Keratinocyte (primary cell): ENCODE data around the gene ADCY4. TPM values are rescaled to one million over a fixed set of nuclear protein-coding genes. Genes with fewer than 3 reads are reported as not detected.

Experiments
- DNase-seq: peaks from one replicate; pipeline ENCODE4 v3.0.0-alpha.2; 2011; ENCODE audit warnings: low read depth, missing footprints, low spot score
- FAIRE-seq: peaks from 2 replicates; lab custom pipeline; 2011; peaks lifted over from hg19 to GRCh38; lab: Jason Lieb, UNC
- H2AFZ ChIP-seq: 2 replicates; pipeline ENCODE4 v1.6.0; 2012; ENCODE audit warnings: low read length, control low read depth, inconsistent platforms; ENCODE audit not compliant: control insufficient read depth
- H3K27ac ChIP-seq: 2 replicates; pipeline ENCODE4 v1.5.1; 2011; ENCODE audit warnings: low read length; ENCODE audit not compliant: control insufficient read depth, insufficient read depth
- H3K27me3 ChIP-seq: 3 replicates; pipeline ENCODE4 v1.6.0; 2011; ENCODE audit warnings: low read length; ENCODE audit not compliant: control insufficient read depth, insufficient read depth; ENCODE audit errors: extremely low read depth
- H3K36me3 ChIP-seq, 2 experiments: 2 replicates in 1 of 2; 3 replicates in 1 of 2; pipeline ENCODE4 v1.5.1; 2011; ENCODE audit warnings: low read length in 2 of 2, mild to moderate bottlenecking in 1 of 2; ENCODE audit not compliant: control insufficient read depth in 2 of 2, insufficient read depth in 2 of 2; ENCODE audit errors: extremely low read depth in 1 of 2
- H3K4me1 ChIP-seq: 3 replicates; pipeline ENCODE4 v1.5.1; 2011; ENCODE audit warnings: low read length; ENCODE audit not compliant: control insufficient read depth, insufficient read depth; ENCODE audit errors: extremely low read depth
- H3K4me2 ChIP-seq: 3 replicates; pipeline ENCODE4 v1.6.0; 2011; ENCODE audit warnings: low read depth, low read length; ENCODE audit not compliant: control insufficient read depth, insufficient read depth; ENCODE audit errors: extremely low read depth
- H3K4me3 ChIP-seq, 3 experiments: fragments of 200-600 bp in 1 of 3; sonication (generic) in 1 of 3; 2 replicates in 2 of 3; 3 replicates in 1 of 3; pipeline ENCODE4 v1.5.1; 2011 to 2016; ENCODE audit warnings: low read length in 3 of 3, mild to moderate bottlenecking in 3 of 3, control low read depth in 2 of 3, inconsistent platforms in 1 of 3, low read depth in 1 of 3, mixed read lengths in 1 of 3, mixed run types in 1 of 3, moderate library complexity in 1 of 3; ENCODE audit not compliant: control insufficient read depth in 2 of 3, insufficient read depth in 2 of 3; ENCODE audit errors: extremely low read depth in 1 of 3
- H3K79me2 ChIP-seq: 2 replicates; pipeline ENCODE4 v1.6.0; 2012; ENCODE audit warnings: low read length; ENCODE audit not compliant: control insufficient read depth, insufficient read depth
- H3K9ac ChIP-seq: 3 replicates; pipeline ENCODE4 v1.6.0; 2011; ENCODE audit warnings: low read length; ENCODE audit not compliant: control insufficient read depth, insufficient read depth; ENCODE audit errors: extremely low read depth
- H3K9me1 ChIP-seq: 3 replicates; pipeline ENCODE4 v1.6.0; 2011; ENCODE audit warnings: low read length; ENCODE audit not compliant: control insufficient read depth, insufficient read depth; ENCODE audit errors: extremely low read depth
- H3K9me3 ChIP-seq: 2 replicates; pipeline ENCODE4 v1.5.1; 2012; ENCODE audit warnings: low read depth, low read length; ENCODE audit not compliant: control insufficient read depth
- H4K20me1 ChIP-seq: 3 replicates; pipeline ENCODE4 v1.6.0; 2011; ENCODE audit warnings: low read length; ENCODE audit not compliant: control insufficient read depth, insufficient read depth; ENCODE audit errors: extremely low read depth
- CTCF ChIP-seq, 3 experiments: IDR thresholded peaks in 1 of 3; conservative IDR thresholded peaks in 1 of 3; optimal IDR thresholded peaks in 1 of 3; 2 replicates in 2 of 3; 3 replicates in 1 of 3; pipeline versions ENCODE3 to v1.5.1; 2011; ENCODE audit warnings: low read length in 3 of 3, mild to moderate bottlenecking in 3 of 3, moderate library complexity in 2 of 3, control low read depth in 1 of 3, inconsistent platforms in 1 of 3; ENCODE audit not compliant: insufficient read depth in 2 of 3; ENCODE audit errors: extremely low read depth in 1 of 3
- EZH2 ChIP-seq: IDR thresholded peaks from one replicate; pipeline ENCODE4 v1.6.1; 2012; ENCODE audit warnings: inconsistent platforms, mild to moderate bottlenecking, low read length, moderate library complexity
- dilution Hi-C: fragments of 300-500 bp; cut with MboI; formaldehyde crosslinking; loops from one replicate; pipeline ENCODE4 v1.7.0; 2020; ENCODE audit warnings: low sequenced_read_pairs; ENCODE audit not compliant: extremely low pct_ligation_motif_present
- polyA plus RNA-seq, 5 experiments: library from polyadenylated mRNA; depleted of rRNA in 3 of 5; stranded (reverse) in 3 of 5; stranded (forward) in 1 of 5; unstranded in 1 of 5; fragments of >200 nt; gene quantifications; 1 replicate in 1 of 5; 2 replicates in 3 of 5; 3 replicates in 1 of 5; pipeline versions ENCODE4 v1.2.1 to v1.2.3, GENCODE V29; 2011 to 2012; ENCODE audit warnings: missing spikeins in 2 of 5, low read depth in 1 of 5, low replicate concordance in 1 of 5

Gene ADCY4
- polyA plus RNA-seq, 1 donor (not counting 4 experiments of a cell fraction or from before 2014, with no cell fraction given), result 0.21 TPM

GRCh38 chr14:24349742-24350141, 14.9 kb upstream of the ADCY4 start:
- dilution Hi-C loops, result no loop called here
- no peaks in the 10 kb centered on the region for H3K27me3 ChIP-seq
- TF ChIP-seq CTCF (optimal IDR thresholded peaks at IDR 0.05 in 1 of 3, IDR thresholded peaks at IDR 0.05 in 1 of 3, conservative IDR thresholded peaks at IDR 0.05 in 1 of 3; ENCODE audit: extremely low read depth in 1 of 3, insufficient read depth in 2 of 3, low read length in 3 of 3), result no peak
- TF ChIP-seq EZH2, result no peak

GRCh38 chr14:24348186-24348585, 13.3 kb upstream of the ADCY4 start:
- dilution Hi-C loops, result no loop called here
- no peak overlapping the region for H3K4me2 ChIP-seq
- H3K9me1 ChIP-seq, result no peaks in the 10 kb centered on the region
- H3K9me3 ChIP-seq, result no peaks in the 10 kb centered on the region
- FAIRE-seq, result no peak
- H2AFZ ChIP-seq, result no peak overlapping the region
- H3K9ac ChIP-seq, result no peak overlapping the region
- no peaks in the 10 kb centered on the region for H3K27me3 ChIP-seq
- H4K20me1 ChIP-seq, result no peaks in the 10 kb centered on the region
- no peaks in the 10 kb centered on the region for H3K4me1 ChIP-seq
- H3K4me3 ChIP-seq, result no peak overlapping the region
- TF ChIP-seq EZH2 (no peak), CTCF (optimal IDR thresholded peaks at IDR 0.05 in 1 of 3, IDR thresholded peaks at IDR 0.05 in 1 of 3, conservative IDR thresholded peaks at IDR 0.05 in 1 of 3; ENCODE audit: extremely low read depth in 1 of 3, insufficient read depth in 2 of 3, low read length in 3 of 3) (no peak)
- no peak overlapping the region for H3K27ac ChIP-seq
- no peaks in the 10 kb centered on the region for H3K36me3 ChIP-seq
- no peaks in the 10 kb centered on the region for H3K79me2 ChIP-seq
- DNase-seq, result no peak

More at GRCh38 chr14:24349742-24350141, 14.9 kb upstream of the ADCY4 start:
- H3K4me2 ChIP-seq, result no peak overlapping the region
- no peaks in the 10 kb centered on the region for H3K4me1 ChIP-seq
- H3K27ac ChIP-seq, result no peak overlapping the region
- no peak for FAIRE-seq
- H3K36me3 ChIP-seq, result no peaks in the 10 kb centered on the region
- DNase-seq, result no peak
- H2AFZ ChIP-seq, result no peak overlapping the region
- no peaks in the 10 kb centered on the region for H3K9me1 ChIP-seq
- no peaks in the 10 kb centered on the region for H3K79me2 ChIP-seq
- no peaks in the 10 kb centered on the region for H4K20me1 ChIP-seq
- no peak overlapping the region for H3K9ac ChIP-seq
- no peak overlapping the region for H3K4me3 ChIP-seq
- H3K9me3 ChIP-seq, result no peaks in the 10 kb centered on the region
